Adipose tissue (tissue), 3 donors: ENCODE results near the gene RHOD. TPM values are rescaled to one million over a fixed set of nuclear protein-coding genes. Genes with fewer than 3 reads are reported as not detected.

Source experiments
- H3K27ac ChIP-seq: one replicate; pipeline ENCODE4 v1.5.1; 2013; ENCODE audit warnings: low read depth, low read length
- WGBS, 3 donors: extraction: QIAGEN DNeasy Blood & Tissue Kit; methylation state at CpG; one replicate each; pipeline ENCODE4 v1.1.7; 2013; 5-methylcytosine and 5-hydroxymethylcytosine counted together
- polyA plus RNA-seq, 3 donors: library from polyadenylated mRNA; stranded (reverse); fragments of 200-250 nt; gene quantifications; one replicate each; pipeline ENCODE4 v1.2.3, GENCODE V29; 2013
- donor health status: healthy with polysubstance abuse.
- donor health status: Bipolar disorder and iron deficiency.
- donor health status: healthy.

The RHOD gene
- polyA plus RNA-seq, 3 donors, result 16.0 to 26.5 (median 24.7) TPM

- H3K27ac ChIP-seq, result no peak overlapping the region
These were observed 2.3 kb upstream of the RHOD start for GRCh38 chr11:67054346-67054835.

DNA sequence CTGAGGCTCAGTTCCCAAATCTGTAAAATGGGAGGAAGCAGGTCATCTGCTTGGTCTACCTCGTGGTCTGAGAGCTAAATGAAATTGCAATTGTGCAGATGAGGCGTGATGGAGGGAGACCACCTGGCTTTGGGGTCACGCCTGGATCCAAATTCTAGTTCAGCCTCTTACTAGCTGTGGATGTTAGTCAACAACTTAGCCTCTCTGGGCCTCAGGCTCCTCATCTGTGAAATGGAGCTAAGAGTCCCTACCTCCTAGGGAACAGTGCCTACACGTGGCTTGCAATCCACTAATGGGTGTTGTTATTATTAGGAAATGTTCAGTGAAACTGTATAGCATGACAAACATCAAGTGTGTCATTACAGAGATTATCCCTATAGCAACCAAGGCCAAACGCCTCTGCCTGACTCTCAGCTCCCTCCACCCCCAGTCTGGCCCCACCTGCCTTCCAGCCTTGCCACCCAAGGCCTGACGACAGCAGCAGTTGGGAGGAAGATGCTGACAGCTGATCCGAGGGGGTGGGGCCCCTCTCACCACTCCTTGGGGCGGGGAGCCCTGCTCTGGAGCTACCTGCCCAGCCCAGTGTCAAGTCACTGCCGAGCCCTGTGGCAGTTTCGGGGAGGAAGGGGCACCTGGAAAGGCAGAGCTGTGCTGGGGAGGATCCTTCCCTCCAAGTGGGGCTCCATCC lies 1.7 kb upstream of the RHOD start:
- H3K27ac ChIP-seq, result no peak overlapping the region
- 39 to 69% (median 59%) methylated on average over 10 of the region's 10 CpGs for WGBS, 3 donors

More at GRCh38 chr11:67054346-67054835, 2.3 kb upstream of the RHOD start:
- WGBS, 3 donors, result 42 to 73% (median 71%) methylated on average over 9 of the region's 9 CpGs

DNA sequence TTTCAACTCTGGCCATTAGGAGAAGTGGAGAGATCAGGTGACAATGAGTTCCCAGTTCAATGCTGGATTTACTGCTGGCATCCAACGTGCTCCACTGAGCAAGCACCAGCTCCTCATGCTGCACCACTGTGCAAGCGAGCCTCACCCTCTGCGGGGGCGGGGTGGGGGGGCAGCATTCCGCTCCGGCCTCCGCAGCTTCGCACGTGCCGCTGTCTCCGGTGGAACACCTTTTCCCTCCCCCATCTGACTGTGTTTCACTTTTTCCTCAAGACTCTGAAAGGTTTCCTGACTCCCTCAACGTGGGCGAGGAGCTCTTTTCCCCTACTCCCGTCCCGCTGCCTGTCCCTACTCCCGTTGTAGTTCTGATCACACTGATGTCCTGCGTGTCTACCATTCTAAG lies 835 bp upstream of the RHOD start:
- no peak overlapping the region for H3K27ac ChIP-seq
- WGBS, 3 donors, result 15 to 28% (median 20%) methylated on average over 17 of the region's 17 CpGs

- H3K27ac ChIP-seq, result no peak overlapping the region
- WGBS, 3 donors, result 11 to 64% (median 59%) methylated on average over 10 of the region's 10 CpGs
These were observed 592 bp downstream of the RHOD start for GRCh38 chr11:67057205-67057672.

DNA sequence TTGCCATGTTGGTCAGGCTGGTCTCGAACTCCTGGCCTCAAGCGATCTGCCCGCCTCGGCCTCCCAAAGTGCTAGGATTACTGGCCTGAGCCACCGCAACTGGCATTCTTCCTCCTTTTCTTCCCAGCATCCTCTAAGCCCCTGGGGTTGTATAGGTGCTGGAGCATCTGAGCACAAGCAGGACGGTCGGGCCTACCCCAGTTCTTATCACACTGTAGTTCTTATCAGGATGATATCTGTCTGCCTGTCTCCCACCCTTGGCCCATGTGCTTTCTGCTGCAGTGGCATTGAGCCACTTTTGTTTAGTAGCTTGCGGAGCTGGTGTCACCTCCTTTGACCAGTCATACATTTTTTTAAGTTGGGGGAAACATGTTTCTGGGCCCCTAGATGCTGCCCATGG lies 1.9 kb downstream of the RHOD start:
- H3K27ac ChIP-seq, result no peak overlapping the region
- 85 to 91% (median 87%) methylated on average over 8 of the region's 8 CpGs for WGBS, 3 donors

GRCh38 chr11:67059671-67060070 lies 3.0 kb downstream of the RHOD start:
- WGBS, 3 donors, result 70 to 90% (median 87%) methylated on average over 3 of the region's 3 CpGs
- no peak overlapping the region for H3K27ac ChIP-seq

GRCh38 chr11:67060111-67060522 lies 3.5 kb downstream of the RHOD start:
- WGBS, 3 donors, result 82 to 92% (median 92%) methylated on average over 7 of the region's 7 CpGs

GRCh38 chr11:67062526-67063373 lies 6.1 kb downstream of the RHOD start:
- WGBS, 3 donors, result 86 to 90% (median 88%) methylated on average over 13 of the region's 13 CpGs
- H3K27ac ChIP-seq, result no peak overlapping the region

More at GRCh38 chr11:67060111-67060522, 3.5 kb downstream of the RHOD start:
- H3K27ac ChIP-seq, result no peak overlapping the region

DNA sequence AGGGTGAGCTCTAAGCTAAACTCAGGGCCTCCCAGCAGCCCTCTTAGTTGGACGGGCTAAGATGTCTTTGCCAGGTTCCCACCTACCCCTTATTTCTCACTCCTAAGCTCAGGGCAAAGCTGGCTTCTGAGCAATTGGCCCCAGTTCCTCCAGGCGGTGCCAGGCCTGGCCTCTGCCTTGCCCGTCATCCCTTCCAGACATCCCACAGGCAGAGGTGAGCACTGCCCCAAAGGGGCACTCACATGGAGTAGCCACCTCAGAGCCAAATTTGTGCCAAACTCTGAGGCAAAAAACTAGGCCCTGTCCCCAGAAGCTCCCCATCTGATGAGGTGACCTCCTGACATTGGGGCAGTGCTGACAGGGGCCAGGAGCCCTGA lies 9.7 kb downstream of the RHOD start:
- WGBS, 3 donors, result 89 to 93% (median 91%) methylated on average over 3 of the region's 3 CpGs
- no peak overlapping the region for H3K27ac ChIP-seq

GRCh38 chr11:67071420-67072284 lies 15.0 kb downstream of the RHOD start:
- 44 to 64% (median 52%) methylated on average over 44 to 53 of the region's 53 CpGs for WGBS, 3 donors
- H3K27ac ChIP-seq, result no peak overlapping the region

DNA sequence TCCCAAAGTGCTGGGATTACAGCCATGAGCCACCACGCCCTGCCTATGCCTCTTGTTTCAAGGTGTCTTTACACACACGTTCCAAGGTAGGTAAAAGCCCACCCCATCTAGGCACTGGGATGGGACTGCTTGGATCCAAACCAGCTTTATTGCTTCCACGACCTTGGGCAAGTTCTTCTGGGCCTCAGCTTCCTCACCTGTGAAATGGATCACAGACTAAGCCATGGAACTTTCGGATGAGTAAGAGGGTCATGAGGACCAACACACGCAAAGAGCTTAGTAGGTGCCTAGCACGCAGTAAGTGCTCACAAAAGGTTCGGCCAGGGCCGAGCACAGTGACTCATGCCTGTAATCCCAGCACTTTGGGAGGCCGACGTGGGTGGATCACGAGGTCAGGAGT lies 15.6 kb downstream of the RHOD start:
- no peak overlapping the region for H3K27ac ChIP-seq
- WGBS, 3 donors, result 85 to 89% (median 88%) methylated on average over 11 of the region's 11 CpGs

DNA sequence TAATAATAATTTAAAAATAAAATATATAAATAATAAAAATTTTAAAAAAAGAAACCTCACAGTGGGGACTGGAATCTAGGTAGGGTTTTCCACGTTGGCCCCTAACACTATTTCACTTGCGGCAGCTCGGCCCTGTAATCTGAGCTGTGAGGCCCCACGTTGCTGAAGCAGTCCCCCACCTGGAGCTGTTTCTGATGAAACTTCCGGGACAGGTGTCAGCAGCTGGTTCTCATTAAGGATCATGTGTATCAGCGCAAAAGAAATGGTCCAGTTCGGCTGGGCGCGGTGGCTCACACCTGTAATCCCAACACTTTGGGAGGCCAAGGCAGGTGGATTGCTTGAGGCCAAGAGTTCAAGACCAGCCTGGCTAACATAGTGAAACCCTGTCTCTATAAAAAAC lies 17.3 kb downstream of the RHOD start:
- no peak overlapping the region for H3K27ac ChIP-seq
- 83 to 92% (median 92%) methylated on average over 9 of the region's 9 CpGs for WGBS, 3 donors

DNA sequence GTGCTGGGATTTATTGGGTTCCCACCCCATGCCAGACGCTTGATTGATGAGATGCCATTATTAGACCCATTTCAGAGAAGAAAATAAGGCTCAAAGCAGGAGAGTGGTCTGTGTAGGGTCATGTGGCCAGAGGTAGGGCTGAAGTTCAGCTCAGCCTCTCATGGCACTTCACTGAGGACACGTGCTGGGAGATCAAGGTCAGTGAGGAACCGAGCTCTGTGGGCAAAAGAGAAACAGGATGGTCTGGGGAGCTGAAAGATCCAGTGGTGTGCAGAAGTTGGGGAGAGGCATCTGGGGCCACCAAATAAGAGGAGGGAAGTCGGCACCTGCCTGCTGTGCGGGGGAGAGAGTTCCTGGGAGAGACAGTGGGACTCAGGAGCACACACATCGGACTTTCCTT lies 19.6 kb downstream of the RHOD start:
- H3K27ac ChIP-seq, result no peak overlapping the region
- WGBS, 3 donors, result 63 to 85% (median 82%) methylated on average over 6 of the region's 6 CpGs

DNA sequence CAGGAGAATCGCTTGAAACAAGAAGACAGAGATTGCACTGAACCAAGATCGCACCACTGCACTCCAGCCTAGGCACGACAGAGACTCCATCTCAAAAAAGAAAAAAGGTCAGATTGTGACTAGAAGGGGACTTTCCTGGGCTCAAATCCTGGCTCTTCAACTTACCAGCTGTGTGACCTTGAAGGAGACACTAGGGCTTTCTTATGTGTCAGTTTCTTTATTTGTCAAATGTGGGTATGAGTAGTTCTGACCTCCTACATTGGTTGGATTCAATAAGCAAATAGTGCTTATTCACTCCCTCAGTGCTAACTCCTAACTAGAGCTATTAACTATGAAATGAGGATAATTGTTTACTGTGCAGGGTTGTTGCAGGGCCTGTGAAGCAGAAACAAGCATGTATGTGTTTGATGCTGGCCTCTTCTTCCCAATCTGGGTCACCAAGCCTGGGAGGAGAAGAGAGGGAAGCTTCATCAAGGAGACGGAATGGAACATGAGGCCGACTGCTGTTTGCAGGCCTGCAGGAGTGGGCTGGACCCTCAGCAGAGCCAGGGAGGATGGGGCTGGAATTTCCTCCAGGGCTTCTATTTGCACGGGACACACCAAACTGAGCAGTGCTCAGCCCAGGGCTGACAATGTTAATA lies 22.5 kb downstream of the RHOD start:
- no peak overlapping the region for H3K27ac ChIP-seq
- 81 to 87% (median 87%) methylated on average over 6 of the region's 6 CpGs for WGBS, 3 donors

DNA sequence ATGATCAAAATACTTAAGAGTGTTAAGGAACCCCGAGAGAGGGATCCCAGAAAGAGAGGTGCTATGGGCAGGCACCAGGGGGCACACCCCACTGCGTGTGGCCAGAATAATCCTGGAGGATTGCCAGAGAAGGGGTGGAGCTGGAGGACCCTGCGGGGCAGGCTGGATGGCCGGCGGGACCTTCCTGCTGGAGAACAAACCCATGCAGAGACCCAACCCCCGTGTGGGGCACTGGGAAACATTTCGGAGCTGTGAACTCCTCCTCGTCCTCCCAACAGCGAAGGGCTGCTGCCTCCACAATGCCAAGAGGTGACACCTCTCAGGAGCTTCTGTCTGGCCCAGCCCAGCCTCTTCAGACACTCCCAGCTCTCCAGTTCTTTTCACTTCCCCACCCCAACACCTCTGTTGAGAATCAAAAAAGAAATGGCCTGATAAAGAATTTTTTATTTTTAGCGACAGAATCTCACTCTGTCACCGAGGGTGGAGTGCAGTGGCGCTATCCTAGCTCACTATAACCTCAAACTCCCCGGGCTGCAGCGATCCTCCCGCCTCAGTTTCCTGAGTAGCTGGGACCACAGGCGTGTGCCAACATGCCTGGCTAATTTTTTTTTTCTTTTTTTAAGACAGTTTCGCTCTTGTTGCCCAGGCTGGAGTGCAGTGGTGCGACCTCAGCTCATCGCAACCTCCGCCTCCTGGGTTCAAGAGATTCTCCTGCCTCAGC lies 25.6 kb downstream of the RHOD start:
- H3K27ac ChIP-seq, result no peak overlapping the region
- 28 to 52% (median 30%) methylated on average over 20 of the region's 20 CpGs for WGBS, 3 donors

GRCh38 chr11:67083786-67084366 lies 27.2 kb downstream of the RHOD start:
- WGBS, 3 donors, result 84 to 91% (median 89%) methylated on average over 8 of the region's 8 CpGs
- H3K27ac ChIP-seq, result no peak overlapping the region

- H3K27ac ChIP-seq, result no peak overlapping the region
- 92 to 95% (median 94%) methylated on average over 5 of the region's 5 CpGs for WGBS, 3 donors
These were observed 29.0 kb downstream of the RHOD start for GRCh38 chr11:67085617-67086016.
